Type B pancreatic cell (in vitro differentiated cells): ENCODE results near the gene KDM4D. TPM values are rescaled to one million over a fixed set of nuclear protein-coding genes. Genes with fewer than 3 reads are reported as not detected.

Source experiments
- DNase-seq: peaks from one replicate; pipeline ENCODE4 v3.0.0; 2021; ENCODE audit warnings: mixed read lengths; ENCODE audit not compliant: unreplicated experiment; ENCODE audit errors: extremely low spot score
- H3K27ac Mint-ChIP-seq: 2 replicates; pipeline ENCODE4 v1.8.0; 2021; ENCODE audit warnings: mild to moderate bottlenecking, mixed read lengths
- H3K27me3 Mint-ChIP-seq: 2 replicates; pipeline ENCODE4 v1.8.0; 2021; ENCODE audit warnings: mixed read lengths
- H3K36me3 Mint-ChIP-seq: 2 replicates; pipeline ENCODE4 v1.8.0; 2021; ENCODE audit warnings: mixed read lengths
- H3K4me1 Mint-ChIP-seq: one replicate; pipeline ENCODE4 v1.8.0; 2021; ENCODE audit warnings: mixed read lengths; ENCODE audit not compliant: unreplicated experiment
- H3K4me3 Mint-ChIP-seq: 2 replicates; pipeline ENCODE4 v1.8.0; 2021; ENCODE audit warnings: mild to moderate bottlenecking, mixed read lengths
- H3K9me3 Mint-ChIP-seq: 2 replicates; pipeline ENCODE4 v1.8.0; 2021; ENCODE audit warnings: mixed read lengths
- total RNA-seq: library from RNA; stranded (reverse); gene quantifications from 2 replicates; pipeline ENCODE4 v1.2.1, GENCODE V29; 2021; ENCODE audit warnings: low replicate concordance
- TF ChIP-seq, protein P1 (sequence below): fragments of 200-600 bp; sonication (generic); conservative IDR thresholded peaks from 2 replicates; pipeline ENCODE4 v1.5.0; 2021; ENCODE audit warnings: antibody characterized with exemption, mild to moderate bottlenecking

The KDM4D gene
- total RNA-seq, 1 donor from 2014 or later, result 2.4 TPM

DNA sequence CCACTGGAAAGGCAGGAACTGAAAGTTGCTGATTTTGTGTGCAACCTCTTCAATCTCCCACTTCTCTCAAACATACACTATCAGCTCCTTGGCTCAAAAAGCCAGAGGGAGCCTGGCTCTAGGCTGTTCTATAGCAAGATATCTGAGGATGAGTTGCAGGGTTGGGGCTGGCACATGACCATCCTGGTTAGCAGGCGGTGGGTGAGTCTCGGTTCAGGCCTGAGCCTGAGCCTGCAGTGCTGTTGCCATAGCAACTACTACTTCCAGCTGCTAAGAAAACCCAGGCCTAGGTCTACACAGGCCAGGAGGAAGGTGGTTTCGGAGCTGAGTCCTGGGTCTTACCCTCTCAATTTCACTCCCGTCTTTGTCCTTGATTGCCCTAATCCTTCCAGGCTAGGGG lies 39.1 kb upstream of the KDM4D start:
- Mint-ChIP-seq H3K4me3 (peak overlapping the region; percentile 2), H3K4me1 (peaks cover 36% of the 10 kb centered on the region), H3K36me3 (no peaks in the 10 kb centered on the region), H3K27me3 (peaks cover 4% of the 10 kb centered on the region), H3K27ac (peak overlapping the region; percentile 34), H3K9me3 (no peaks in the 10 kb centered on the region)
- TF ChIP-seq, protein P1, sequence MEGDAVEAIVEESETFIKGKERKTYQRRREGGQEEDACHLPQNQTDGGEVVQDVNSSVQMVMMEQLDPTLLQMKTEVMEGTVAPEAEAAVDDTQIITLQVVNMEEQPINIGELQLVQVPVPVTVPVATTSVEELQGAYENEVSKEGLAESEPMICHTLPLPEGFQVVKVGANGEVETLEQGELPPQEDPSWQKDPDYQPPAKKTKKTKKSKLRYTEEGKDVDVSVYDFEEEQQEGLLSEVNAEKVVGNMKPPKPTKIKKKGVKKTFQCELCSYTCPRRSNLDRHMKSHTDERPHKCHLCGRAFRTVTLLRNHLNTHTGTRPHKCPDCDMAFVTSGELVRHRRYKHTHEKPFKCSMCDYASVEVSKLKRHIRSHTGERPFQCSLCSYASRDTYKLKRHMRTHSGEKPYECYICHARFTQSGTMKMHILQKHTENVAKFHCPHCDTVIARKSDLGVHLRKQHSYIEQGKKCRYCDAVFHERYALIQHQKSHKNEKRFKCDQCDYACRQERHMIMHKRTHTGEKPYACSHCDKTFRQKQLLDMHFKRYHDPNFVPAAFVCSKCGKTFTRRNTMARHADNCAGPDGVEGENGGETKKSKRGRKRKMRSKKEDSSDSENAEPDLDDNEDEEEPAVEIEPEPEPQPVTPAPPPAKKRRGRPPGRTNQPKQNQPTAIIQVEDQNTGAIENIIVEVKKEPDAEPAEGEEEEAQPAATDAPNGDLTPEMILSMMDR, result no peak
- DNase-seq, result no peak

DNA sequence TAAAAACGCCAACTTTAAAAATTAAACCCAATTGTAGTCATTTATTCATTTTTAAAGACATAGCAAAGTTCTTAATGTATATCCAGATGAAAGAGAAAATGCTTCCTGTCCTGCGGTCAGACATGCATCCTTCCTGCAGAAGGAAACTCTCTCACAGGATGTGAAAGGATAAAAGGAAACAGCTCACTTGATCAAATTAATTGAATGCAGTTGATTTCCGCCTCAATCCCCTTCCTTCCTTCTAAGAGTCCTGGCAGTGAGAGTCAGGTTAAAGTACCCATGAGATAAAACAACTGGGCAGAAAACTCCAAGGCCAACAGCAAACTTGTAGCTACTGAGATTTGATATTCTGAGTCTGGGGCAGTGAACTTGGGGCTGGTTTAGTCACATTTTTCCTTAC lies 38.7 kb upstream of the KDM4D start:
- peaks cover 4% of the 10 kb centered on the region for H3K27me3 Mint-ChIP-seq
- no peak overlapping the region for H3K27ac Mint-ChIP-seq
- no peaks in the 10 kb centered on the region for H3K36me3 Mint-ChIP-seq
- H3K4me3 Mint-ChIP-seq, result no peak overlapping the region
- TF ChIP-seq, protein P1, result no peak
- DNase-seq, result no peak
- no peaks in the 10 kb centered on the region for H3K9me3 Mint-ChIP-seq
- H3K4me1 Mint-ChIP-seq, result peaks cover 36% of the 10 kb centered on the region

- Mint-ChIP-seq H3K36me3 (no peaks in the 10 kb centered on the region), H3K4me1 (peaks cover 37% of the 10 kb centered on the region), H3K27me3 (no peaks in the 10 kb centered on the region), H3K4me3 (no peak overlapping the region), H3K9me3 (no peaks in the 10 kb centered on the region), H3K27ac (no peak overlapping the region)
- no peak for DNase-seq
- TF ChIP-seq, protein P1, result no peak
Observed at GRCh38 chr11:94938095-94939055, 35.1 kb upstream of the KDM4D start.

DNA sequence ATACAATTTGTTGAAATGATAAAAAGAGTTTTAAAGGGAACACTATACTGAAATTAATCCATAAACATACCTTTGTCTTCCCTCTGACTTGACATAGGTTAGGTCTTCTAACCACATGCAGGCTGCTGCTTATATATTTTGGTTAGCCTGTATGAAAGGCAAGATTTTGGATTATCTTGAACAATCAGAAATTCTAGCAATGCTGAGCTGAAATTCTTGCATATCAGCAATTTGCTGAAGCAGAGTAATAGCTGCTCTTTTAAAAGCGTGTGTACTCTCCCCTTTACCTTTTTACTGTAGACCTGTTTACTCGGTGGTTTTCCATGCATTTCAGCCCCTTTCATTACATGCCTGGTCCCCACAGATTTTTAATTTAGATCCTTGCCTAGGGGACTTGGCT lies 34.2 kb upstream of the KDM4D start:
- no peak for DNase-seq
- Mint-ChIP-seq H3K36me3 (no peaks in the 10 kb centered on the region), H3K4me3 (no peak overlapping the region), H3K4me1 (peaks cover 27% of the 10 kb centered on the region), H3K9me3 (no peaks in the 10 kb centered on the region), H3K27me3 (no peaks in the 10 kb centered on the region), H3K27ac (no peak overlapping the region)
- TF ChIP-seq, protein P1, result no peak

DNA sequence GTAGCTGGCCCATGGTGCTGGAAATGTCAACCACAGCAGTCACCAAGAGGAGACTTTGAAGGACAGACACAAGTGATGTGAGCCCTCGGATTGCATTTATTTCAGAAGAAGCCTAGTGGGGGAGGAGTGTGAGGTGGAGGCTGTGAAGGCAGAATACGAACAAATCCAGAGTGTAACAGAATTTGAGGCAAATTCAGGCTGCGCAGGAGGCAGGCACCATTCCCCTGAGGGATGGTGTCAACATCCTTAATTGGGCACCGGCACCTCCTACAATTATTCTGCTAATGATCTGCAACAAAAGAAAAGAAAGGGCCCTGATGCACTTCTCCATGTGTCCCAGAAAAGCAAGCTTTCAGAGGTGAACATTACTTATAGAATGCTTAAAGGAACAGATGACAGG lies 32.4 kb upstream of the KDM4D start:
- Mint-ChIP-seq H3K36me3 (no peaks in the 10 kb centered on the region), H3K27ac (no peak overlapping the region), H3K27me3 (no peaks in the 10 kb centered on the region), H3K9me3 (no peaks in the 10 kb centered on the region), H3K4me3 (no peak overlapping the region), H3K4me1 (peaks cover 15% of the 10 kb centered on the region)
- DNase-seq, result no peak
- TF ChIP-seq, protein P1, result no peak
